HepG2 (cell line): Measurements from ENCODE around the gene MAST1. TPM values are rescaled to one million over a fixed set of nuclear protein-coding genes. Genes with fewer than 3 reads are reported as not detected.
A peak's percentile ranks its signal among the peaks of the same experiment; 100 is the strongest.

Source experiments
- AKAP8 ChIP-seq: sonication (generic); formaldehyde crosslinking; IDR thresholded peaks from 2 replicates; pipeline ENCODE4 v1.5.1; 2020; ENCODE audit warnings: mild to moderate bottlenecking, missing genetic modification reagents
- ARNT ChIP-seq: fragments of 450-650 bp; IDR thresholded peaks from 2 replicates; pipeline ENCODE4 v1.6.1; 2017
- FOXA1 ChIP-seq, 2 experiments: fragments of 450-650 bp in 1 of 2; sonication (generic) in 1 of 2; formaldehyde crosslinking in 1 of 2; IDR thresholded peaks; 2 replicates each; pipeline versions ENCODE4 v1.4.0 to v1.6.1; 2016 to 2020; ENCODE audit warnings: missing genetic modification reagents in 1 of 2
- GLI4 ChIP-seq: sonication (generic); formaldehyde crosslinking; IDR thresholded peaks from 2 replicates; pipeline ENCODE4 v1.5.1; 2020; ENCODE audit warnings: missing genetic modification reagents, mild to moderate bottlenecking, moderate library complexity, borderline replicate concordance
- GMEB2 ChIP-seq: IDR thresholded peaks from 2 replicates; pipeline ENCODE4 v1.6.1; 2016; ENCODE audit warnings: missing biosample characterization, missing genetic modification reagents, low read depth
- HDAC6 ChIP-seq: fragments of 200-600 bp; sonication (generic); IDR thresholded peaks from 2 replicates; pipeline ENCODE4 v1.7.0; 2017; ENCODE audit warnings: mild to moderate bottlenecking, antibody characterized with exemption, low read length, low read depth
- HNRNPH1 ChIP-seq: fragments of 200-400 bp; formaldehyde crosslinking; optimal IDR thresholded peaks from 2 replicates; pipeline ENCODE3; 2017; ENCODE audit warnings: mild to moderate bottlenecking, low read depth, low read length
- KMT2B ChIP-seq: IDR thresholded peaks from 2 replicates; pipeline ENCODE4 v1.6.1; 2016; ENCODE audit warnings: missing genetic modification reagents, missing compliant biosample characterization
- MAFG ChIP-seq: sonication (generic); formaldehyde crosslinking; IDR thresholded peaks from 2 replicates; pipeline ENCODE4 v1.5.1; 2020; ENCODE audit warnings: mild to moderate bottlenecking, missing genetic modification reagents
- MIXL1 ChIP-seq: IDR thresholded peaks from 2 replicates; pipeline ENCODE4 v1.6.1; 2016
- MTA3 ChIP-seq: sonication (generic); formaldehyde crosslinking; IDR thresholded peaks from 2 replicates; pipeline ENCODE4 v1.4.0; 2020; ENCODE audit warnings: missing genetic modification reagents
- NCOA2 ChIP-seq: sonication (generic); formaldehyde crosslinking; IDR thresholded peaks from 2 replicates; pipeline ENCODE4 v1.8.0; 2022; ENCODE audit warnings: inconsistent platforms
- TIGD3 ChIP-seq: sonication (generic); formaldehyde crosslinking; IDR thresholded peaks from 2 replicates; pipeline ENCODE4 v1.5.1; 2020; ENCODE audit warnings: mild to moderate bottlenecking, missing genetic modification reagents, borderline replicate concordance
- ZBTB21 ChIP-seq: sonication (generic); formaldehyde crosslinking; IDR thresholded peaks from 2 replicates; pipeline ENCODE4 v1.4.0; 2020; ENCODE audit warnings: missing genetic modification reagents
- ZC3H13 ChIP-seq: sonication (generic); formaldehyde crosslinking; IDR thresholded peaks from 2 replicates; pipeline ENCODE4 v1.8.1; 2023; ENCODE audit warnings: mild to moderate bottlenecking, missing genetic modification reagents, moderate library complexity
- ZIK1 ChIP-seq: sonication (generic); formaldehyde crosslinking; IDR thresholded peaks from 2 replicates; pipeline ENCODE4 v1.5.0; 2020; ENCODE audit warnings: mild to moderate bottlenecking, low read depth, missing genetic modification reagents, borderline replicate concordance
- ZNF256 ChIP-seq: sonication (generic); formaldehyde crosslinking; conservative IDR thresholded peaks from 2 replicates; pipeline ENCODE4 v1.4.0; 2020; ENCODE audit warnings: missing genetic modification reagents
- ZNF274 ChIP-seq: sonication (generic); formaldehyde crosslinking; IDR thresholded peaks from 2 replicates; pipeline ENCODE4 v1.5.1; 2020; ENCODE audit warnings: mild to moderate bottlenecking, missing genetic modification reagents
- ZNF34 ChIP-seq: sonication (generic); formaldehyde crosslinking; IDR thresholded peaks from 2 replicates; pipeline ENCODE4 v1.4.0; 2020; ENCODE audit warnings: mild to moderate bottlenecking, missing genetic modification reagents, borderline replicate concordance
- ZNF367 ChIP-seq: sonication (generic); formaldehyde crosslinking; IDR thresholded peaks from 2 replicates; pipeline ENCODE4 v1.4.0; 2020; ENCODE audit warnings: missing genetic modification reagents, borderline replicate concordance
- ZNF720 ChIP-seq: sonication (generic); formaldehyde crosslinking; IDR thresholded peaks from 2 replicates; pipeline ENCODE4 v1.4.0; 2020; ENCODE audit warnings: missing genetic modification reagents
- ZNF766 ChIP-seq: sonication (generic); formaldehyde crosslinking; IDR thresholded peaks from 2 replicates; pipeline ENCODE4 v1.5.0; 2020; ENCODE audit warnings: missing genetic modification reagents, borderline replicate concordance
- ZNF775 ChIP-seq: sonication (generic); formaldehyde crosslinking; IDR thresholded peaks from 2 replicates; pipeline ENCODE4 v1.4.0; 2020; ENCODE audit warnings: missing genetic modification reagents, mild to moderate bottlenecking, moderate library complexity, borderline replicate concordance
- ZUFSP ChIP-seq: sonication (generic); formaldehyde crosslinking; IDR thresholded peaks from 2 replicates; pipeline ENCODE4 v1.9.0; 2021; ENCODE audit warnings: missing genetic modification reagents, mild to moderate bottlenecking, borderline replicate concordance
- polyA plus RNA-seq, 8 experiments: library from polyadenylated mRNA; depleted of rRNA in 3 of 8; stranded (reverse) in 7 of 8; unstranded in 1 of 8; fragments of >200 nt; fragmentation: Illumina TruSeq in 4 of 8; extraction: Trizol in 4 of 8; gene quantifications; 2 replicates each; pipeline versions ENCODE4 v1.2.1 to v1.2.3, GENCODE V29; 2011 to 2016; ENCODE audit warnings: low read depth in 4 of 8, missing spikeins in 1 of 8, mixed read lengths in 1 of 8; ENCODE audit not compliant: insufficient read depth in 1 of 8
- total RNA-seq, 5 experiments: library from RNA; depleted of rRNA; stranded (reverse); fragments of >200 nt; fragmentation: Illumina TruSeq; extraction: Trizol; gene quantifications; 2 replicates each; pipeline ENCODE4 v1.2.3, GENCODE V29; 2016; ENCODE audit warnings: low read depth in 1 of 5

Gene MAST1
- total and polyA plus RNA-seq, 2 of the 13 experiments (the other 11 are each of a cell fraction or from before 2014, with no cell fraction given), result 0.73 to 4.7 TPM

- TF ChIP-seq ZUFSP (CRISPR knock-in tag) (no peak), FOXA1 (IDR thresholded peaks at IDR 0.05) (no peak), FOXA1 (CRISPR knock-in tag; IDR thresholded peaks at IDR 0.05) (no peak), HNRNPH1 (no peak), GMEB2 (CRISPR knock-in tag) (0 out of 2 replicates have a peak, but pooled peaks have one; percentile 24), ZNF34 (CRISPR knock-in tag) (no peak), ZNF367 (CRISPR knock-in tag) (no peak), ZNF766 (CRISPR knock-in tag) (no peak), ARNT (no peak), HDAC6 (no peak), MTA3 (CRISPR knock-in tag) (no peak), NCOA2 (CRISPR knock-in tag) (0 out of 2 replicates have a peak, but pooled peaks have one; percentile 12), GLI4 (CRISPR knock-in tag) (peak; percentile 54; the same call in 1 of the 2 replicates), TIGD3 (CRISPR knock-in tag) (no peak; the same call in 1 of the 2 replicates), MAFG (CRISPR knock-in tag) (no peak), ZNF775 (CRISPR knock-in tag) (peak; percentile 45; the same call in 1 of the 2 replicates), ZNF274 (peak; percentile 63; the same call in 1 of the 2 replicates), ZC3H13 (CRISPR knock-in tag) (no peak), ZBTB21 (CRISPR knock-in tag) (peak; percentile 51; the same call in 1 of the 2 replicates), ZNF720 (CRISPR knock-in tag) (no peak), MIXL1 (CRISPR knock-in tag) (0 out of 2 replicates have a peak, but pooled peaks have one; percentile 38), ZIK1 (no peak), ZNF256 (no peak), AKAP8 (CRISPR knock-in tag) (peak; percentile 72; the same call in 1 of the 2 replicates), KMT2B (no peak)
Observed at GRCh38 chr19:12890787-12891552, 52.7 kb downstream of the MAST1 start, which contains the start of gene GCDH (continued).
